Measurements from ENCODE around the gene AFTPH.

- TF ChIP-seq CTCF (IDR thresholded peaks at IDR 0.05; ENCODE audit: low read length) (no peak), EZH2 (optimal IDR thresholded peaks at IDR 0.05; ENCODE audit: low read depth, low read length) (no peak), EZH2phosphoT487 (IDR thresholded peaks at IDR 0.05; ENCODE audit: low read length) (no peak)
These were observed 61.9 kb downstream of the AFTPH start for GRCh38 chr2:64586054-64586453.
